Kidney (tissue), 14 donors: Measurements from ENCODE around the gene TRIO. TPM values are rescaled to one million over a fixed set of nuclear protein-coding genes. Genes with fewer than 3 reads are reported as not detected.

Experiments
- DNase-seq, 5 donors: peaks; one replicate each; pipeline ENCODE4 v3.0.0-alpha.2; 2013 to 2020
- FAIRE-seq: peaks from 2 replicates; lab custom pipeline; 2012; peaks lifted over from hg19 to GRCh38; lab: Jason Lieb, UNC
- H3K27ac ChIP-seq, 2 donors: one replicate each; pipeline ENCODE4 v1.7.0; 2013; ENCODE audit warnings: low read depth in 2 of 2, low read length in 2 of 2, inconsistent platforms in 1 of 2
- H3K27me3 ChIP-seq: one replicate; pipeline ENCODE4 v1.7.1; 2013; ENCODE audit warnings: low read length, inconsistent platforms; ENCODE audit not compliant: control insufficient read depth, insufficient read depth
- H3K36me3 ChIP-seq, 3 donors: one replicate each; pipeline versions ENCODE4 v1.7.0 to v1.7.1; 2013; ENCODE audit warnings: low read length in 3 of 3, control low read depth in 1 of 3, inconsistent platforms in 1 of 3; ENCODE audit not compliant: insufficient read depth in 3 of 3, control insufficient read depth in 2 of 3
- H3K4me1 ChIP-seq, 3 donors: one replicate each; pipeline versions ENCODE4 v1.7.0 to v1.7.1; 2013; ENCODE audit warnings: low read length in 3 of 3, inconsistent platforms in 1 of 3, low read depth in 1 of 3; ENCODE audit not compliant: control insufficient read depth in 2 of 3, insufficient read depth in 2 of 3
- H3K4me3 ChIP-seq, 3 donors: one replicate each; pipeline versions ENCODE4 v1.7.0 to v1.8.1; 2013; ENCODE audit warnings: low read length in 3 of 3, control low read depth in 1 of 3, inconsistent platforms in 1 of 3
- H3K9ac ChIP-seq, 3 donors: one replicate each; pipeline versions ENCODE4 v1.7.0 to v1.7.1; 2013; ENCODE audit warnings: low read length in 3 of 3, control low read depth in 1 of 3, inconsistent platforms in 1 of 3
- H3K9me3 ChIP-seq, 3 donors: one replicate each; pipeline versions ENCODE4 v1.7.0 to v1.7.1; 2013; ENCODE audit warnings: low read length in 3 of 3, control low read depth in 1 of 3, inconsistent platforms in 1 of 3; ENCODE audit not compliant: control insufficient read depth in 2 of 3, insufficient read depth in 1 of 3
- CTCF ChIP-seq: IDR thresholded peaks from 3 replicates; pipeline ENCODE4 v1.5.1; 2012; ENCODE audit warnings: mild to moderate bottlenecking, moderate library complexity, borderline replicate concordance; ENCODE audit not compliant: insufficient read depth; ENCODE audit errors: extremely low read depth
- intact Hi-C: fragments of 100-400 bp; cut with DNase I; formaldehyde crosslinking; loops from one replicate; pipeline ENCODE4 v1.11.1; 2022
- polyA plus RNA-seq: library from polyadenylated mRNA; stranded (reverse); fragments of 350-450 nt; fragmentation: Illumina TruSeq; extraction: RNeasy Lipid Tissue Mini Kit (QIAGEN cat#74804); gene quantifications from one replicate; pipeline ENCODE4 v1.2.3, GENCODE V29; 2014; ENCODE audit warnings: low read depth, low replicate concordance; ENCODE audit not compliant: insufficient read depth
- total RNA-seq: library from RNA; stranded (reverse); fragmentation: NEBNext Ultra II Directional; extraction: Animal tissue kit (Norgen Biotek cat#: 25700); gene quantifications from one replicate; pipeline ENCODE4 v1.2.1, GENCODE V29; 2021
- donor health status: control.
- donor health status: control.
- donor health status: control.
- donor health status: control.
- donor health status: control.
- donor health status: DM: yes; HTN: yes; CAD: no.
- donor health status: Normal renal cell carcinoma (clear cell type).

The TRIO gene
- total and polyA plus RNA-seq, 2 donors from 2014 or later = 9.5 to 149 TPM

GRCh38 chr5:14261856-14262611 is 118.9 kb downstream of the TRIO start:
- Histone ChIP-seq H3K27me3 (no peaks in the 10 kb centered on the region), H3K27ac (no peak overlapping the region), H3K4me1 (peaks cover 0 to 12% (median 9%) of the 10 kb centered on the region in 3 donors), H3K36me3 (no peaks in the 10 kb centered on the region), H3K9me3 (no peaks in the 10 kb centered on the region), H3K9ac (no peak overlapping the region), H3K4me3 (no peak overlapping the region)
- TF ChIP-seq CTCF = no peak
- DNase-seq (no peak), FAIRE-seq (no peak)
- intact Hi-C loops = loop anchor here (10.0 kb wide), 1 partner anchor 147 kb away; no protein-coding TSS in a partner anchor

- intact Hi-C loops = loop anchor here (10.0 kb wide), 1 partner anchor 148 kb away; no protein-coding TSS in a partner anchor
Observed at GRCh38 chr5:14263113-14263512, 120.0 kb downstream of the TRIO start.

GRCh38 chr5:14263699-14264098 is 120.6 kb downstream of the TRIO start:
- H3K36me3 ChIP-seq = no peaks in the 10 kb centered on the region
- FAIRE-seq (no peak), DNase-seq (no peak)
- intact Hi-C loops = loop anchor here (10.0 kb wide), 1 partner anchor 149 kb away; no protein-coding TSS in a partner anchor
- H3K4me3 ChIP-seq = no peak overlapping the region
- TF ChIP-seq CTCF = no peak
- H3K9ac ChIP-seq = no peak overlapping the region
- peaks cover 0 to 13% (median 11%) of the 10 kb centered on the region in 3 donors for H3K4me1 ChIP-seq
- no peaks in the 10 kb centered on the region for H3K9me3 ChIP-seq
- H3K27ac ChIP-seq = no peak overlapping the region
- no peaks in the 10 kb centered on the region for H3K27me3 ChIP-seq

More at GRCh38 chr5:14263113-14263512, 120.0 kb downstream of the TRIO start:
- TF ChIP-seq CTCF = no peak
- Histone ChIP-seq H3K9me3 (no peaks in the 10 kb centered on the region), H3K27me3 (no peaks in the 10 kb centered on the region), H3K4me1 (peaks cover 0 to 9% (median 8%) of the 10 kb centered on the region in 3 donors), H3K4me3 (no peak overlapping the region), H3K27ac (no peak overlapping the region), H3K36me3 (no peaks in the 10 kb centered on the region), H3K9ac (no peak overlapping the region)
- DNase-seq (no peak), FAIRE-seq (no peak)
